Astrocyte of the cerebellum (primary cell): ENCODE results near the gene PDK4.

Experiments
- DNase-seq: peaks from one replicate; pipeline ENCODE4 v3.0.0-alpha.2; 2011; ENCODE audit warnings: low read depth
- H3K4me3 ChIP-seq: 2 replicates; pipeline ENCODE4 v1.5.1; 2011; ENCODE audit warnings: mild to moderate bottlenecking, low read depth, low read length, moderate library complexity
- CTCF ChIP-seq: IDR thresholded peaks from 2 replicates; pipeline ENCODE4 v1.5.1; 2012; ENCODE audit warnings: low read length, low read depth, moderate library complexity, mild to moderate bottlenecking; ENCODE audit errors: missing control alignments
- in situ Hi-C: cut with HindIII; loops from 2 replicates; pipeline ENCODE4 v1.10.0; 2017; ENCODE audit warnings: low sequenced_read_pairs

PDK4 gene

DNA sequence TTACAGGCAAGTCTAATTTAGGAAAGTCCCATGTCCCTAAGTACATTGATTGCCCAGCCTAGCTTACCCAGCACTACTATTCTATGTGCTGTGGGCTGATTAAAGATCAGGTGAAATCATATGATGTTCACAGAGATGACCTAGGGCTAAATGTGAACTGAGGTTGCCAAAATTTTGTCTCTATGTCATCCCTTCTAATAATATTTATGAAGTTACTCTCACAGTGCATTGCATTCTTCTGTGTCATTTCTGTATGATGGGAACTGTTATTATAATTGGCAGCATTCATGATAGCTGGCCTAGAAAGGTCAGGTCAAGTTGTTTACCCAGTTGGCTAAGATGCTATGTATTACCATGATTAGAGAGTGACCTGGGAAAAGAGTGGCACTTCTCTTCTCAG lies 2.8 kb upstream of the PDK4 start:
- DNase-seq, result no peak
- in situ Hi-C loops, result no loop called here

DNA sequence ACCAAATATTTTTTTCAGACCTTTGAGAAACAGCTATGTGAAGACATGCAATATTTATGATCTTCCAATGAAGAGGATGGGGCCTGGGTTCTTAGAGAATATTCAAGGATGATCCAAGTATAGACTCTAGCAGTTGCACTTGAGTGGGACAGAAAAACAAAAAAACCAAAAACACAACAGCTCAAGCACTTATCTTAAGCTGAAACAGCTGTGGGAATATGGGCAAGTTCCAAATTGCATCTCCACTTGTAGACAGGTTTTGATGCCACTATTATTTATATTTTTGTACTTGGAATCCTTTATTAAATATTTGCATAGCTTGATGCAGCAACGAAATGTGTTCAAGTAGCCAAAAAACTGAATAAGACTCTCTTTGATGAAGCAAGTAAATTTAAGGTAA lies 2.2 kb upstream of the PDK4 start:
- TF ChIP-seq CTCF, result no peak
- in situ Hi-C loops, result no loop called here

More for the DNA sequence above, 2.8 kb upstream of the PDK4 start:
- no peak overlapping the region for H3K4me3 ChIP-seq
- TF ChIP-seq CTCF, result no peak

GRCh38 chr7:95595746-95596197 lies 544 bp downstream of the PDK4 start:
- no peak for TF ChIP-seq CTCF
- no peak for DNase-seq
- H3K4me3 ChIP-seq, result peak overlapping the region; percentile 58
- in situ Hi-C loops, result no loop called here

More for the DNA sequence above, 2.2 kb upstream of the PDK4 start:
- DNase-seq, result no peak
- no peak overlapping the region for H3K4me3 ChIP-seq

DNA sequence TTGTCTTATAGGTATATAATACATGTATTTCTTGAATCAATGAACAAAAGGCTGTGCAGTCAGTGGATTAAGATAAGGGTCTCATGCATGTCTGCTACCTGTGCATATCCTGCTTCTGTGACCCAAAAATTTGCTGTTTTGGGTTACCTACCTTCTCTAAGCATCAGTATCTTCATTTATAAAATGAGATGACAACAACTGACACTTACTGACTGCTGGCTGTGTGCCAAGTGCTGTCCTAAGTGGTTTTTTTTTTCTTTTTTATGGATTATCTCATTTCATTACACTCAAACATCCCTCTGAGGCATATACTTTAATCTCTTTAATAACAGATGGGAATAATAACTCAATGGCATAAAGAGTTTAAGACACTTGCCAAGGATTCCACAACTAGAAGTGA lies 2.1 kb downstream of the PDK4 start:
- in situ Hi-C loops, result no loop called here
- no peak for DNase-seq
- H3K4me3 ChIP-seq, result no peak overlapping the region
- TF ChIP-seq CTCF, result no peak

- no peak for DNase-seq
- in situ Hi-C loops, result no loop called here
- H3K4me3 ChIP-seq, result no peak overlapping the region
- no peak for TF ChIP-seq CTCF
Measured at GRCh38 chr7:95593343-95593742, 3.0 kb downstream of the PDK4 start.

DNA sequence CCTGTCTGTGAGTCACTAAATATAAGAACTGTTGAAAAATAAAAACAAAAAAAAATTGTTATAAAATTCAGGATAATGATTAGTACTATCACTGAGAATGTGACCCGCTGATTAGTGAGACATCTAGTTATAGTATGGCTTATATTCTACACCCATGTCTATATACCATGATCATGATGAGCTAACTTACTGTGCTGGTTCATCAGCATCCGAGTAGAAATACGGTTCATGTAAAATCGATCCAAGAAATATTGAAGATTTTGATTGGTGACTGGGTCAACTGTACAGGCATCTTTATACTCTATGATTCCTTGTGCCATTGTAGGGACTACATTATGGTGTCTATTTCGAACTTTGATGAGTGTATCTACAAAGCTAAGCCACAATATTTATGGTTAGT lies 3.7 kb downstream of the PDK4 start:
- in situ Hi-C loops, result no loop called here
- no peak for DNase-seq
- no peak for TF ChIP-seq CTCF
- no peak overlapping the region for H3K4me3 ChIP-seq
